Aorta (tissue), 5 donors: ENCODE results near the gene HOOK2. TPM values are rescaled to one million over a fixed set of nuclear protein-coding genes. Genes with fewer than 3 reads are reported as not detected.

Source experiments
- ATAC-seq: fragments of 200-7000 bp; cut with Tn5 transposase; one replicate; pipeline ENCODE4 v1.9.1; 2022; ENCODE audit warnings: moderate library complexity; ENCODE audit not compliant: low FRiP score
- DNase-seq, 2 donors: peaks; one replicate each; pipeline ENCODE4 v3.0.0-alpha.2; 2020
- H3K27ac ChIP-seq, 2 donors: one replicate each; pipeline ENCODE4 v1.5.1; 2013; ENCODE audit warnings: low read length in 2 of 2, mild to moderate bottlenecking in 2 of 2, moderate library complexity in 2 of 2, control low read depth in 1 of 2, inconsistent platforms in 1 of 2, low read depth in 1 of 2
- H3K27me3 ChIP-seq, 2 donors: one replicate each; pipeline ENCODE4 v1.6.1; 2013; ENCODE audit warnings: control low read depth in 1 of 2, low read length in 1 of 2, mild to moderate bottlenecking in 1 of 2, moderate library complexity in 1 of 2; ENCODE audit not compliant: insufficient read depth in 2 of 2, control insufficient read depth in 1 of 2
- H3K36me3 ChIP-seq, 2 donors: one replicate each; pipeline ENCODE4 v1.6.1; 2013; ENCODE audit warnings: control low read depth in 1 of 2, low read length in 1 of 2, mild to moderate bottlenecking in 1 of 2; ENCODE audit not compliant: insufficient read depth in 2 of 2, control insufficient read depth in 1 of 2
- H3K4me1 ChIP-seq, 2 donors: one replicate each; pipeline ENCODE4 v1.6.1; 2013; ENCODE audit warnings: low read length in 2 of 2, control low read depth in 1 of 2, mild to moderate bottlenecking in 1 of 2, moderate library complexity in 1 of 2; ENCODE audit not compliant: insufficient read depth in 2 of 2, control insufficient read depth in 1 of 2
- H3K4me3 ChIP-seq, 2 donors: one replicate each; pipeline ENCODE4 v1.5.1; 2013; ENCODE audit warnings: low read length in 2 of 2, control low read depth in 1 of 2, mild to moderate bottlenecking in 1 of 2
- H3K9me3 ChIP-seq: one replicate; pipeline ENCODE4 v1.6.1; 2013; ENCODE audit warnings: mild to moderate bottlenecking, low read length; ENCODE audit not compliant: control insufficient read depth
- WGBS, 2 donors: extraction: QIAGEN DNeasy Blood & Tissue Kit; methylation state at CpG; one replicate each; pipeline ENCODE4 v1.1.7; 2013; 5-methylcytosine and 5-hydroxymethylcytosine counted together
- intact Hi-C, 2 donors: fragments of 100-400 bp; cut with DNase I; formaldehyde crosslinking; loops; one replicate each; pipeline versions ENCODE4 v1.14.2 to v1.15.0; 2022
- polyA plus RNA-seq, 2 donors: library from polyadenylated mRNA; stranded (reverse); fragments of 200-250 nt; gene quantifications; one replicate each; pipeline ENCODE4 v1.2.3, GENCODE V29; 2013
- total RNA-seq, 2 donors: library from RNA; stranded (reverse); fragmentation: NEBNext Ultra II Directional; extraction: Animal tissue kit (Norgen Biotek cat#: 25700); gene quantifications; one replicate each; pipeline ENCODE4 v1.2.1, GENCODE V29; 2021
- donor health status: healthy with polysubstance abuse.
- donor health status: Bipolar disorder and iron deficiency.
- donor health status: DM: no; HTN: no; CAD: no.
- donor health status: DM: no; HTN: no; CAD: no.
- donor health status: DM: yes; HTN: yes; CAD: no.

The HOOK2 gene
- total and polyA plus RNA-seq, 4 donors = 14.4 to 92.5 (median 37.0) TPM

GRCh38 chr19:12786952-12787351 lies 11.6 kb upstream of the HOOK2 start:
- DNase-seq (no peak), ATAC-seq (no peak)
- H3K27me3 ChIP-seq = peaks cover 0 to 2% of the 10 kb centered on the region in 2 donors
- no peaks in the 10 kb centered on the region for H3K9me3 ChIP-seq
- intact Hi-C loops = no loop called here
- 71 to 75% methylated on average over 3 of the region's 3 CpGs for WGBS, 2 donors
- H3K36me3 ChIP-seq = no peaks in the 10 kb centered on the region
- no peak overlapping the region for H3K4me3 ChIP-seq
- H3K4me1 ChIP-seq = no peaks in the 10 kb centered on the region
- peak overlapping the region; percentile 0 to 93 for H3K27ac ChIP-seq

GRCh38 chr19:12786141-12786870 lies 11.0 kb upstream of the HOOK2 start:
- Histone ChIP-seq H3K9me3 (no peaks in the 10 kb centered on the region), H3K4me3 (no peak overlapping the region), H3K36me3 (no peaks in the 10 kb centered on the region), H3K4me1 (no peaks in the 10 kb centered on the region), H3K27me3 (peaks cover 0 to under 1% of the 10 kb centered on the region in 2 donors), H3K27ac (peak overlapping the region; percentile 78 to 93)
- intact Hi-C loops = no loop called here
- 9 to 10% methylated on average over 16 to 18 of the region's 18 CpGs for WGBS, 2 donors
- DNase-seq = peak; percentile 87 to 90
- no peak for ATAC-seq

GRCh38 chr19:12785431-12786031 lies 10.2 kb upstream of the HOOK2 start:
- DNase-seq (peak in 1 of 2 donors; percentile 73), ATAC-seq (no peak)
- 59 to 67% methylated on average over 4 of the region's 4 CpGs for WGBS, 2 donors
- H3K27me3 ChIP-seq = no peaks in the 10 kb centered on the region
- no peaks in the 10 kb centered on the region for H3K36me3 ChIP-seq
- H3K4me3 ChIP-seq = no peak overlapping the region
- H3K4me1 ChIP-seq = no peaks in the 10 kb centered on the region
- H3K27ac ChIP-seq = peak overlapping the region; percentile 78 to 93
- intact Hi-C loops = no loop called here
- H3K9me3 ChIP-seq = no peaks in the 10 kb centered on the region

- Histone ChIP-seq H3K27me3 (no peaks in the 10 kb centered on the region), H3K4me3 (no peak overlapping the region), H3K4me1 (no peaks in the 10 kb centered on the region), H3K27ac (peak overlapping the region in 1 of 2 donors; percentile 93), H3K36me3 (no peaks in the 10 kb centered on the region), H3K9me3 (no peaks in the 10 kb centered on the region)
- ATAC-seq (no peak), DNase-seq (no peak)
- WGBS, 2 donors = 43 to 48% methylated on average over 5 of the region's 5 CpGs
- intact Hi-C loops = no loop called here
These were observed 9.6 kb upstream of the HOOK2 start for GRCh38 chr19:12784871-12785430.

GRCh38 chr19:12784394-12784870 lies 9.1 kb upstream of the HOOK2 start:
- H3K36me3 ChIP-seq = no peaks in the 10 kb centered on the region
- no peak for ATAC-seq
- intact Hi-C loops = no loop called here
- no peak overlapping the region for H3K4me3 ChIP-seq
- no peaks in the 10 kb centered on the region for H3K27me3 ChIP-seq
- no peaks in the 10 kb centered on the region for H3K9me3 ChIP-seq
- peak overlapping the region in 1 of 2 donors; percentile 93 for H3K27ac ChIP-seq
- no peaks in the 10 kb centered on the region for H3K4me1 ChIP-seq
- DNase-seq = no peak
- 53 to 57% methylated on average over 10 of the region's 10 CpGs for WGBS, 2 donors

- peak overlapping the region; percentile 31 to 93 for H3K27ac ChIP-seq
- H3K36me3 ChIP-seq = no peaks in the 10 kb centered on the region
- H3K4me3 ChIP-seq = no peak overlapping the region
- no peaks in the 10 kb centered on the region for H3K27me3 ChIP-seq
- H3K9me3 ChIP-seq = no peaks in the 10 kb centered on the region
- ATAC-seq = no peak
- intact Hi-C loops = no loop called here
- no peaks in the 10 kb centered on the region for H3K4me1 ChIP-seq
- WGBS, 2 donors = 9 to 10% methylated on average over 16 to 19 of the region's 19 CpGs
- DNase-seq = peak; percentile 79 to 87
These were observed 8.6 kb upstream of the HOOK2 start for GRCh38 chr19:12783849-12784393.

GRCh38 chr19:12783291-12783848 lies 8.0 kb upstream of the HOOK2 start:
- Histone ChIP-seq H3K4me3 (no peak overlapping the region), H3K4me1 (no peaks in the 10 kb centered on the region), H3K27me3 (no peaks in the 10 kb centered on the region), H3K27ac (peak overlapping the region; percentile 31 to 84), H3K9me3 (no peaks in the 10 kb centered on the region), H3K36me3 (no peaks in the 10 kb centered on the region)
- ATAC-seq = no peak
- DNase-seq = no peak
- WGBS, 2 donors = 10 to 13% methylated on average over 14 to 16 of the region's 16 CpGs
- intact Hi-C loops = no loop called here

GRCh38 chr19:12782424-12783290 lies 7.3 kb upstream of the HOOK2 start:
- intact Hi-C loops = no loop called here
- WGBS, 2 donors = 1% methylated on average over 60 to 88 of the region's 88 CpGs
- peak overlapping the region in 1 of 2 donors; percentile 1 for H3K4me3 ChIP-seq
- H3K9me3 ChIP-seq = no peaks in the 10 kb centered on the region
- no peaks in the 10 kb centered on the region for H3K36me3 ChIP-seq
- no peaks in the 10 kb centered on the region for H3K27me3 ChIP-seq
- ATAC-seq (peak; percentile 80), DNase-seq (peak; percentile 93 to 97)
- no peaks in the 10 kb centered on the region for H3K4me1 ChIP-seq
- peak overlapping the region; percentile 31 to 78 for H3K27ac ChIP-seq
